Measurements from ENCODE around the gene EPHA7.

The EPHA7 gene

GRCh38 chr6:93392797-93393196 lies 26.6 kb downstream of the EPHA7 start:
- DNase-seq = no peak

GRCh38 chr6:93391965-93392364 lies 27.4 kb downstream of the EPHA7 start:
- no peak for DNase-seq

- no peak for DNase-seq
These were observed 30.2 kb downstream of the EPHA7 start for GRCh38 chr6:93389192-93389591.

- no peak for DNase-seq
These were observed 31.3 kb downstream of the EPHA7 start for GRCh38 chr6:93388070-93388469.

- DNase-seq = no peak
These were observed 43.3 kb downstream of the EPHA7 start for GRCh38 chr6:93376026-93376540.

GRCh38 chr6:93373445-93373844 lies 45.9 kb downstream of the EPHA7 start:
- no peak for DNase-seq

GRCh38 chr6:93371756-93372155 lies 47.6 kb downstream of the EPHA7 start:
- DNase-seq = no peak

- DNase-seq = no peak
These were observed 49.7 kb downstream of the EPHA7 start for GRCh38 chr6:93369586-93370134.

- DNase-seq = no peak
These were observed 52.9 kb downstream of the EPHA7 start for GRCh38 chr6:93366506-93366905.

GRCh38 chr6:93365445-93365844 lies 53.9 kb downstream of the EPHA7 start:
- DNase-seq = no peak

- no peak for DNase-seq
These were observed 60.9 kb downstream of the EPHA7 start for GRCh38 chr6:93358435-93358834.

GRCh38 chr6:93352604-93353003 lies 66.8 kb downstream of the EPHA7 start:
- no peak for DNase-seq

- DNase-seq = no peak
These were observed 68.1 kb downstream of the EPHA7 start for GRCh38 chr6:93351222-93351621.

GRCh38 chr6:93350774-93351173 lies 68.6 kb downstream of the EPHA7 start:
- no peak for DNase-seq

GRCh38 chr6:93344333-93344835 lies 75.0 kb downstream of the EPHA7 start:
- DNase-seq = no peak

GRCh38 chr6:93343476-93343875 lies 75.9 kb downstream of the EPHA7 start:
- DNase-seq = no peak

- no peak for DNase-seq
These were observed 77.3 kb downstream of the EPHA7 start for GRCh38 chr6:93341900-93342613.

GRCh38 chr6:93337772-93338394 lies 81.5 kb downstream of the EPHA7 start:
- no peak for DNase-seq

- no peak for DNase-seq
These were observed 82.3 kb downstream of the EPHA7 start for GRCh38 chr6:93337014-93337413.

GRCh38 chr6:93329301-93330000 lies 89.9 kb downstream of the EPHA7 start:
- no peak for DNase-seq

- DNase-seq = no peak
These were observed 91.5 kb downstream of the EPHA7 start for GRCh38 chr6:93327857-93328256.

- no peak for DNase-seq
These were observed 93.6 kb downstream of the EPHA7 start for GRCh38 chr6:93325761-93326160.

GRCh38 chr6:93323630-93324029 lies 95.7 kb downstream of the EPHA7 start:
- DNase-seq = no peak

Measured in NCI-H82 (cell line).